ENCODE results near the gene DPH2.

The DPH2 gene

DNA sequence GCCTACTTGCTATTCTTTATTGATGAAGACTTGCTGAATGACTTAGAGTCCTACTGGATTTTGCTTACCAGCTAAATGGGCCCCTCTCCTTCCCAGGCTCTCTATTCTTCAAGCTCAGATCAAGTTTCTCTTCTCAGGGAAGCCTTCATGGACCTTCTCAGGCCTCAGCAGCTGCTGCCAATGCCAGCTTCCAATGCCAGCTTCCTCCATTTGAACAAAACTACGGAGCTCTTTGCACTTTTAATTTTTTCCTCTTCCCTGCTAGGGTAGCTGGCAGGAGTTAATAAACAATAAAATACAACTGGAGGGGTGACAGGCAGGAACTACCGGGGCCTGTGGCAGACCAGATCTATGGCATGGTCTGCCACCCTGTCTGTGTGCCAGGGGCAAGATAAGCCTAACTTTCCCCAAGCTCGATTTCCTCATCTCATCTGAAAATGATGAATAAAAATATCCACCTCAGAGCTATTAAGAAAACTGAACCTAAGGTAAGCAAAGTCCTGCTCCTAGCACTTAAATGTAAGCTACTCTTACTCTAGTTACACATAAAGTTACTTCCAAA lies 24.1 kb upstream of the DPH2 start:
- no peak for DNase-seq (ENCODE audit: low spot score)

DNA sequence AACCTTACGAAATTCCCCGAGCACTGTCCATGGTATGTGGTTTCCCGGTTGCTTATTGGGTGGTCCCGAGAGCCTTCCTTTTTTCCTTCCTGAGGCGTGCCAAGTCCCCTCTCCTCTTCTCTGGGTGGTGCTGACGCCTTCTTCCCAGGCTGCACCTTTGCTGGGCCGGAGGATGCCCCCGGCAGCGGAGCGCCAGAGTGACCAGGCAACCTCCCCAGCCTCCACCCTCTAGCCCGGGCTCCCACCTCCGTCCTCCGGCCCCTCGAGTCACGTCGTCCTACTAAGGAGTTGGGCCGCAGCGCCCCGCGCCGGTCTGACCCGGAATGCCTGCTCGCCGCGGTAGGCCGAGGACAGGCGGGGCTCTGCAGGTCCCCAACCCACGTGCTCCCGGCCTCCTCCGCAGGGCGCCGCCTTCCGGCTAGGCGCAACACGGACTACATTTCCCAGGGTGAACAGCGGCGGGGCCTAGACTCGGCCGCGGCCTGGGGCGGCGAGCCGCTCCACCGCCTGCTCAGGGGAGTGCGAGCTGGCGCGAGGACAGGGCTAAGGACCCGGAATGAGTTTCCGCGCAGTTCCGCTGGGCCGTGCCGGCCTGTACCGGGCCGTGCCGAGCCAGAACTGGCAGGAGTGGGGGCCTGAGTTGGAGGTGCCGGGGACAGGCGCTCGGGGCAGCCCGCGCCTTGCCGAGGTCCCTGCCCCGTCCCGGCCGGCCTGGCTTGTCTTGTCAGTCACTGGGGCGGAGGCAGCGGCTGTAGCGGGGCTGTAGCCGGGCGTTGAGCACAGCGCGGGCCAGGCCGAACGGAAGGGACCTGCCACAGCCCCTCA lies 23.4 kb upstream of the DPH2 start, which contains the start of gene IPO13:
IPO13 (plus strand) TSS at position 715 of the 825 bp plus-strand sequence. CDS start 651 bp downstream, outside the sequence.
- peak; percentile 94 for DNase-seq (ENCODE audit: low spot score)

DNA sequence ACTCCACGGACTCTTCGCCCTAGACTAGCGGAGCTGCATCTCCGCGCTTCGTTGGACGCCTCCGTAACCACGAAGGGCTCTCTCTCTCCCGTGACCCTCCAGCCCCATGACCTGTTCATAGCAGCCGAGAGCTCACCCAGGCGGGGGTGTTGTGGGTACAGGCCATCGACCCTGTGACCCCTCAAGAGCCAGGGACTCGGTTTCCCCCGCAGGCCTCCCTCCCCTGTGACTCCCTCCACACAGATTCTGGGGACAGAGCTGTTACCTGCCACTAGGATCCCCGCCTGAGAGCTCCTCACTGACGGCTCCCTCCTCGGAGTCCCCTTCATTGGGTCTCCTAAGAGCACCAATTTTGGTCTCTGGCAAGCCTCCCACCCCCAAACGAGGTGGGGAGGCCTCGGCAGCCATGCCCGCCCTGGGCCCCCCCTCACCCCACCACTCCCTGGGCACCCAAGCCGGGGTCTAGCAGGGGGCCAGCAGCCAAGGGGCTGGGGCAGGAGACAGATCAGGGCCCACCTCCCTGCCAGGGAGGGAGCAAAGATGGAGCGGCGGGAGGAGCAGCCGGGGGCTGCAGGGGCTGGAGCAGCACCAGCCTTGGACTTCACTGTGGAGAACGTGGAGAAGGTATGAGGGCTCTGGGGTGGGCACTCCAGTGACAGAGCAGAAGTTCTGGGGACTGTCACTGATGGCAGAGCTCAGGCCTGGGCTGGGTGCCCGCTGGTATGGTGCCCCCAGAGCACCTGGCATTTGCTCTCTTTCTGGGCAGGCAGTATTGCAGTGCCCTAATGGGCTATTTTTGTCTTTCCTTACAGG lies 22.5 kb upstream of the DPH2 start:
- DNase-seq (ENCODE audit: low spot score), result no peak

DNA sequence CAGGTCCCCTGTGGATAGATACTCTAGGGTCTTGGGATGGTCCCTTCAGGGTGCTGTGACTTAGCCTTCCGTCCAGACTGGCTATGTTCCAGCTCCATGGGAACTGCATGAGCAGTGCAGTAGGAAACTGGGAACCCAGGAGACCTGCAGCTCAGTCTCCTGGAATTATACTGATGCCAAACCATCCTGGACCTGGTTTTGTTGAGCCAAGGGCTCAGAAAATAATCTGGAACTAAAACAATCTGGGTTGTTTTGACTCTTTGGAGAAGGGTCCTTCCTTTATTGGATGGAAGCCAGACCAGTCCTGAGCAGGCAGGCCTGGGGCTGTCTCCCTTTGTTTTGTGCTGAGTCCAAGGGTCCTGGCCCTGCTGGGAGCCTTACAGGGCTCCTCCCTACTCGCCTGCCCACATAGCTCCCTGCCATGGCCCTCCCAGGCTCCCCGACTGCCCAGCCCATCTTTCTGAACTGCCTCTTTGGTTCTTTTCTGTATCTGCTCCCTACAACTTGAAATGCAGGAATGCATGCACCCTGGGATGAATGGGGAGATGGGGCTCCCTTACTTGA lies 21.9 kb upstream of the DPH2 start:
- no peak for DNase-seq (ENCODE audit: low spot score)

DNA sequence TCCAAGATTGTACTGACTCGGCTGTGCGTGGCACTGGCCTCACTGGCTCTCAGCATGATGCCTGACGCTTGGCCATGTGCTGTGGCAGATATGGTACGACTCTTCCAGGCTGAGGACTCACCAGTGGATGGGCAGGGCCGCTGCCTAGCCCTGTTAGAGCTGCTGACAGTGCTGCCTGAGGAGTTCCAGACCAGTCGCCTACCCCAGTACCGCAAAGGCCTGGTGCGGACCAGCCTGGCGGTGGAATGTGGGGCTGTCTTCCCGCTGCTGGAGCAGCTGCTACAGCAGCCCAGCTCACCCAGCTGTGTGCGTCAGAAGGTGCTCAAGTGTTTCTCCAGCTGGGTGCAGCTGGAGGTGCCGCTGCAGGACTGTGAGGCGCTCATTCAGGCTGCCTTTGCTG lies 20.1 kb upstream of the DPH2 start:
- no peak for DNase-seq (ENCODE audit: low spot score)

DNA sequence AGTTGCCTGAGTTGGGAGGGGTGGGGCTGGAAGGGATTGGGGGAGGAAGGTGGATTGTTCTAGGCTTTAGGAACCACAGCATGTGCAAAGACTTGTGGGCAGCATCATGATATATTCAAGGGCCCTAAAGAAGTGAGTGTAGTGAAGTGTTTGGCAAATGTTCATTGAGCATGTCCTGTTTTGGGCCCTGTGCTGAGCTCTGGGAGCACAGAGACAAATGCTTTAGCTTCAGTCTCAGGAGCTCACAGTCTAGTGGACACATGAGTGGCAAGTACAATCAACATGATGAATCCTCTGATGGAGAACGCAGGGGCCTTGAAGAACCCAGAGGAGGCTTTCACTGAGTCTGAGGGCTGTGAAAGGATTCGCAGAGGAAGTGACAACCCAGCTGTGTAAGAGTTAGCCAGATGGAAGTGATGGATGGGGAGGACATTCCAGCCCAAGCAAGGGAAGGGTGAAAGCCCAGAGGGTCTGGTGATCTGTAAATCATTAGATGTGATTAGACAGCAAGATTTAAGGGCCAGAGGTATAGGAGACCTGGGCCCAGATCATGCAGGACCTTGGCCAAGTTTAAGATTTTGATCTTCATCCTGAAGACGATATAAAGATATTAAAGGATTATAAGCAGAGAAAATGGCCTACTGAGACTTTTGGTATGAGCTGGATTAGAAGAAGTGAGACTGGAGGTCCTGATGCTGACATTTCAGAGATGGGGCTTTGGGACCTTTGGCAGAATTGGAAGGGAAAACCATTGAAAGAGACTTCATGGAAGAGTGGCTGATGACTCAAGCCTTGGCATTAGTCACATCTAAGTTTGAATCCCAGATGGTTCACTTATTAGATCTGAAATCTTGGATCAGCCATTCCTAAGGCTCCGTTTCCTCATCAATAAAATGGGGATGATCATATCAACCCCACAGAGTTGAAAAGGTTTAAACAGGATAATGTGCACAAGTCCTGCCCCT lies 18.5 kb upstream of the DPH2 start:
- DNase-seq (ENCODE audit: low spot score), result no peak

DNA sequence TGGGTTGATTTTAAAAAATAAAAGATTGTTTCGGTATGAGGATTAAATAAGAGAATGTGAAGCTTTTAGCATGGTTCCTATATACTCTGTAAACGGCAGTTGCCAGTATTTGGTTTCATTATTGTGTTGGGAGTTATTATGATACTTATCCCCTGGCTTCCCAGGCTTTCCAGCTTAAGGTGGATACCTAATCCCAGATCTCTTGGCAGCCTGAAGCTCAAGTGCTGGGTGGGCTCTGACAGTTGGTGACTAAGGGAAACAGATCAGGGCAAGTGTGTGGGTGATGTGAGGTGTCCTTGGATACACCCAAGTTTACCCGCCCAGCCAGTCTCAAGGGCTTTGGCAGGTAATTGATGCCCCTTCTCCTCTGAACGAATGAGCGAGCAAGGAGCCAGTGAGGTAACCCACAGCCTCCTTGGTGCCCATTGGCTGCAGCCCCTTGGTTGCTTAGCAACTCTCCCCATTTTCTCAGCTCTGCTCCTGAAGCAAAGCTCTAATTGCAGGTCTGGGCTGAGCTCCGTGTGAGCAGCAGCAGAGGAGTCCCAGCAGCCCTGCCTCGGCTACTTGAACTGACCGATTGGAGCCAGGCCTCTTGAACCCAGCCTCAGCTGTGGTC lies 17.0 kb upstream of the DPH2 start:
- no peak for DNase-seq (ENCODE audit: low spot score)

DNA sequence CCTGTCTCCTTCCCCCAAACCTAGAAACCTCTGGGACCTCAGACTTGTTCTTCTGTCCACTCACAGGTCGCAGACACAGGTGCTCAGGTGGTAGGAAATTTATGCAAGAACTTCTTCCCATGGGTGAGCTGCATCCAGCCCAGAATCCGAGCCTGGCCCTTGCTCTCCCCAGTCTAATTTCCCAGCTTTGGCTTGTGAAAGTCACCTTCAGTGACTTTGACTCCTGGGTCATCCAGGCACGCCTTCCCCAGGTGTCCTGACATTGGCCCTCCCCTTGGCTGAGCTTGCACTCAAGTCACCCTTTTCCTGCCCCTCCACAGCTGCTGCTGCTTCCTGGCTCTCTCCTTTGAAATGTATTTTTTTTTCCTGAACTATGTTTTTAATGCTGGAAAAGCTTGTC lies 16.4 kb upstream of the DPH2 start:
- DNase-seq (ENCODE audit: low spot score), result no peak

DNA sequence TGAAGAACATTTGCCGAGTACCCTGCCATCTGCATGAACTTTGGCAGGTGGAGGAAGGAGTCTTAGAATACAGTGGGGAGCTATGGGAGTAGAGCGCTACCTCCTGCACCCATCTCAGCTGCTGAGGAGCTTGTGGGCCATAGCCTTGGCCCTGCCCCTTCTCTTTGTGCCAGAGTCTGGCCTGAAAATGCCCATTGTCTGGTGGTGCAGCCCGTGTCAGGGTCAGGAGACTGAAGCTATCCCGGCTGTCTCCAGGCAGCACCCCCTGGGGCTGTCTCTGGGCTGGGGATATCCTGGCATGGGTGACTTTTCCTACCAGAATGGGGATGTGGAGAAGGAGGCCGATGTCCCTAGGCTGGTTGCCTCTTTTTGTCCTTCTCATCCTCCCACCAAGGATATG lies 15.8 kb upstream of the DPH2 start:
- DNase-seq (ENCODE audit: low spot score), result no peak

DNA sequence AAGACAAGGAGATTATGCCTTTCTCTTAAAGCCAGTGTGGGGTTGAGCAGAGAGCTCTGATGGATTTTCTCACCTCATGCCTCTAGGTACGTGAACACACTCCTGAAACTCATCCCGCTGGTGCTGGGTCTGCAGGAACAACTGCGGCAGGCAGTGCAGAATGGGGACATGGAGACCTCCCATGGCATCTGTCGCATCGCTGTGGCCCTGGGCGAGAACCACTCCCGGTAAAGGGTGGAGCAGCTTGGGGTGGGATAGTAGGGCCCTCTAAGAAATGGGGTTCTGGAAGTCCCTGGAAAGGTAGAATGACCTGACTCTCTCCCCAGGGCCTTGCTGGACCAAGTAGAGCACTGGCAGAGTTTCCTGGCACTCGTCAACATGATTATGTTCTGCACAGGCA lies 13.6 kb upstream of the DPH2 start:
- no peak for DNase-seq (ENCODE audit: low spot score)

DNA sequence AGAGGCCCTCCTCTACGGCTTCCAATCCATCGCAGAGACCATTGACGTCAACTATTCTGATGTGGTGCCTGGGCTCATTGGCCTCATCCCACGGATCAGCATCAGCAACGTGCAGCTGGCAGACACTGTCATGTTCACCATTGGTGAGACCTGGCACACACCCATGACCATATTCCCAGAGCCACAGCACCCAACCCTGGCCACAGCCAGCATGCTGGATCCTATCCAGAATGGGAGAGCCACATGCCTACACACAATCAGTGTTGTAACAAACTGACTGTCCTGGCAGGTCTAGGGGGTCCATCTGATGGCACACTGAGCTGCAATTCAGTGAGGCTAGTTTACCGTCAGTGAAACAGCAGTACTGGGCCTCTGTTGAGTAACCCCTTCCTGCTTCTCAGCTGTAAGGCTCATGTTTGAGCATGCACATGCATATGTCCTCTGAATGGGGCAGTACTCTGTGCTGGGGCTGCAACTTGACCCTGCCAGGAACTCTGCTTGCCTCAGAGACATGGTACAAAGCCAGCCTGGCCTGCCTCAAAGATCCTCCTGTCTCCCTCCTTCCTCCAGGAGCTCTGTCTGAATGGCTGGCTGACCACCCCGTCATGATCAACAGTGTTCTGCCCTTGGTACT lies 12.3 kb upstream of the DPH2 start:
- DNase-seq (ENCODE audit: low spot score), result no peak

DNA sequence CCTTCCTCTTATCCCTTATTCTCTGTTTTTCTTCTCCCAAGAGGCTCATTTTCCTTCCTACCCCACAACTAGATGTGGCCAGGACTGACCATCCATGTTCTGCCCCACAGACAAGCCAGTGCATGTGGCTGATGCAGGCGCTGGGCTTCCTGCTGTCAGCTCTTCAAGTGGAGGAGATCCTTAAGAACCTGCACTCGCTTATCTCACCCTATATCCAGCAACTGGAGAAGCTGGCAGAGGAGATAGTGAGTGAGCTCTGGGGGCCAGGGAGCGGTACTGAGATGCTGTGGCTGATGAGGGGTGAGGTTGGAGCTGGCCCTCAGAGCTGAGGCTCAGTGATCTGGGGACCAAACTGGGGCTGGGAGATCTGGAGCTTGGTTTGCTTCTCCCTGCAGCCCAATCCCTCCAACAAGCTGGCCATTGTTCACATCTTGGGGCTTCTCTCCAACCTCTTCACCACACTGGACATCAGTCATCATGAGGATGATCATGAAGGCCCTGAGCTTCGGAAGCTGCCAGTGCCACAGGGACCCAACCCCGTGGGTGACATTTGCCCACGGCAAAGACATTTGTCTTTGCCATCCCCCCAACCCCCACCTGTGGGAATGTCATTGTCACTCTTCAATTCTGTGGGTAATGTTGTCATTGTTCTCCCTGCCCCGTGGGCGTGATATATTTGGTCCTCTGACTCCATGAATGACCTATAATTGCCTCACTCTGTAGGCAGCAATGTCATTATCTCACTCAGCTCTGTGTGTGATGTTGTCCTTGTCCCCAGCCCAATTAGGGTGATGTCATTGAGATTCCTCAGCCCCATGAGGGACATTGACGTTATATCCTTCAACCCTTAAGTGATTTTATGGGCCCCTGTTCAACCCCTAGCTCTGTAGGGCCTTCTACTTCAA lies 11.2 kb upstream of the DPH2 start:
- no peak for DNase-seq (ENCODE audit: low spot score)

DNA sequence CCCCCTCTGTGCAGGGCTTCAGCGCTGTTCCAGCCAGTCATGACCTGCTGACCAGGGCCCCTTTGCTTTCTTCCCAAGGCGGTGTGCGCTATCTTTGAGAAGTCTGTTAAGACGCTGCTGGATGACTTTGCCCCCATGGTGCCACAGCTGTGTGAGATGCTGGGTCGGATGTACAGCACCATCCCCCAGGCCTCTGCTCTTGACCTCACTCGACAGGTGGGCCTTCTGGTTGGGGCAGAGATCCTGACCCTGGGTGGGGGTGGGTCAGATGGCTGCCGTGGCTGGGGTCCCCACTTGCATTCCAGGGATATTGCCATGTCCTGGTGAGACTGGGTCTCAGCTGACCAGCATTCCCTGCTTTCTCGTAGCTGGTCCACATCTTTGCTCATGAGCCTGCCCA lies 9.0 kb upstream of the DPH2 start:
- no peak for DNase-seq (ENCODE audit: low spot score)

DNA sequence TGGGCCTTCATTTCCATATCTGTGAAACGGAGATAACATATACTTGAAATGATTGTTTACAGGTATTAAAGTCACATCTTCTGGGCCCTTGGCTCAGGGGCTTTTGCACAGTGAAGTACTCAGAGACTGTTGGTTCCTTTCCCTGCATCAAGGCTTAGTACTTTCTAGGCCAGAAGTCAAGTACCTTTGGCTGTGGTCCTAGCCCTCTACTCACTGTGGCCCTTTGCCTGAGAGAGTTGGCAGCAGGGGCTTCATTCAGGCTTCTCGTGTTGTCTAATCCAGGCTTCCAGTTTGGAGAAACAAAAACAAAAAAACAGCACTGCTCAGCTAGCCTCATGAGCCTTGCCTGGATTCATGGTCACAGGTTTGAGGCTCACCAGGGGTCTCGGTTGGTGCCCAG lies 8.1 kb upstream of the DPH2 start:
- DNase-seq (ENCODE audit: low spot score), result no peak

DNA sequence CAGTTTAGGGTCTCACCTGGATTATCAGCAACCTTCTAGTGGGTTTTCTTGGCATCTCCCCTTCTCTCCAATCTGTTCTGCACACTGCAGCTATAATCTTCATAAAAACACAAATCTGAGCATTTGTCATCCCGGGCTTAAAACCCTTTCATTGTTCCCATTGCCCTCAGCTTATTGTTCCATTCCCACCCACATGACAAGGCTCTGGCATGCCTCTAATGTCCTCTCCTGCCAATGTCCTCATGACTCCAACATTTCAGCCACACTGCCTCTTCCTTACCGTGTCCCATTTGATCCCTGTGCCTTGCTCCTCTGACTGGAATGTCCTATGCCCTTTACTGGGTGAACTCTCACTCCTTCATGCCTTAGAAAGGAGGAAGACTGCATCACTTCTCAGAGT lies 7.5 kb upstream of the DPH2 start:
- DNase-seq (ENCODE audit: low spot score), result no peak

DNA sequence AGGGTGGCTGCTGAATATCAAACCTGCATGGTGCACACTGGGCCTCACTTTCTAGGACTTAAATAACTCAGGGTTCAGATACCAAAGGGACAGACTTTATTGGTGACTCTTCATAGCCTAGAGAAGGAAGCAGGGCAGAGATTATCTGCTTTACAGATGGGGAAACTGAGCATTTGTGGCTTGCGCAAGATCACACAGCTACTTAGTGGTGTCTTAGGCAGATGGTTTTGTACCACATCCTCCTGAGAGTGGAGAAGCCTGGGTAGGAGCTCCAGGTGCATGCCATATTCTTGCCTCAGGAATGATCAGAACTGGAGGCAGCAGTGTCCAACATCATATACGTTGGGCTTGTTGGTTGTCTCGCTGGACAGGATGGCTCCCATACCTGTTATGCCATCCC lies 6.8 kb upstream of the DPH2 start:
- no peak for DNase-seq (ENCODE audit: low spot score)

DNA sequence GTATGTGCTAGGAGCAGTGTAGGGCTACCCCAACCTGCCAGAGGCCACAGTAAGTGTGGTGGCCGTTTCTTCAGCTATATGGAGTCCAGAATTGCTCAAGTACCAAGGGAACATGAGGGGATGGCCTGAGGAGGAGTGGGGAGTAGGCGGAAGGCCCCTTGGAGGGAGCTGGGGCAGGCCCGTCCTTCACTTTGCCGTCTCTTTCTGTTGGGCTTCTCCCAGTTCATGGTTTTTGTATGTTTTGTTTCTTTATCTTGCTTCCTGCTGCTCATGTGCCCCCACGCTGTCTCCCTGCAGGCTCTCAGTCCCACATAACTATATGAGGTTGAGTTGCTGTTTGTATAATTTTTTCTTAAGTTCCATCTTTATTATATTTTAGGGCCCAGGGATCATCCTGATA lies 5.9 kb upstream of the DPH2 start:
- DNase-seq (ENCODE audit: low spot score), result no peak

DNA sequence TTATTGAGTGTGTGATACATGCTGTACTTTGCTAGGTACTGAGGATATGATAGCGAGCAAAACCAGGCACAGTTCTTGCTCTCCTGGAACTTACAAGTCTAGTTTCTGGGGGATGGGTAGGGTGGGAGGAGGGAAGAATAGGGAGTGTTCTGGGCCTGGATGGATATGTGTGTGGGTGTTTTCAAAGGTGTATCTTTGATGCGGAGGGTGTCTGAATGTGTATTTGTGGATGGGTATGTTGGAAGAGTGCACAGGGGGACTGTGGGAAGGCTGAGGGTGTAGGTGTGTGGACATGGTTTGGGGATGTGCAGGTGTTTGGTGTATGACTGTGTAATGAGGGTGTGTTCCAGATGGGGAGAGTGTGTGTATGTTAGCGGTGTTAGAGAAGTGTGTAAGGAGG lies 4.5 kb upstream of the DPH2 start:
- no peak for DNase-seq (ENCODE audit: low spot score)

DNA sequence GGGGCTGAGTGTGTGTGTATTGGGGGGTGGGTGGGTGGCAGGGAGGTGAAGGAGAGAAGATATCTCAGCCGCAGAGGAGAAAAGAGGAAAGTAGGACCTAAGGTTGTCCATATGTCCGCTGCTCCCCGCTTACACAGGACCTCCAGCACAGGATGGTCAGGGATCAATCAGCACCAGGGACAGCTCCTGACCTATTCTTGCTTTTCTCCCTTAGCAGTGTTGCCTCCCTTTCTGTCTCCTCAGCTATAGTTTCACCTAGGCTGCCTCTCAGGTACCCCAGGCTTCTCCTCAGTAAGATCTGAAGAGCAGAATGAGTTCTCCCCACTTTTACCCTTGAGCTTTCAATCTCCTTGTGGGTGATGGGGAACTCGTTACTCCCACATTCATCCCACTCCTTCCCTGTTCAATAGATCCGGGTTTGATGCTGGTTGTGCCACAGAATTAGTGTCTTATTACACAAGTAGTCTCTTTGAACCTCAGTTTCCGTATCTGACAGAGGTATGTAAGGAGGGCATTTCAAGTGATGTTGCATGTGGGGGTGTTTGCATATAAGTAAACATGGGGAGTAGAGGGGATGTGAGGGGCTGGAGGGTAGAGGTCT lies 1.4 kb upstream of the DPH2 start:
- DNase-seq (ENCODE audit: low spot score), result peak; percentile 36

All from COLO829 (cell line).